A549 (cell line): ENCODE measurements around the gene LOXL3. TPM values are rescaled to one million over a fixed set of nuclear protein-coding genes. Genes with fewer than 3 reads are reported as not detected.

Experiments
- ATAC-seq, 2 experiments: fragments of 200-7000 bp in 1 of 2; fragments of >200 bp in 1 of 2; cut with Nextera tagmentation in 1 of 2; cut with Tn5 transposase in 1 of 2; 3 replicates each; pipeline versions ENCODE4 v1.8.0 to v1.9.1; 2018 to 2020; ENCODE audit warnings: mild to moderate bottlenecking in 1 of 2, moderate library complexity in 1 of 2
- CTCF ChIA-PET: fragments of 300-600 bp; sonication (Branson Sonifier 250); formaldehyde crosslinking; extraction: SDS; loops from one replicate; lab custom pipeline; 2021; ENCODE audit warnings: antibody characterized with exemption, inconsistent platforms; lab: Yijun Ruan, JAX
- POLR2A ChIA-PET: fragments of 350-600 bp; formaldehyde crosslinking; extraction: SDS; loops from one replicate; lab custom pipeline; 2021; ENCODE audit warnings: antibody characterized with exemption, inconsistent platforms; lab: Yijun Ruan, JAX
- DNase-seq, 2 experiments: peaks; one replicate each; pipeline versions ENCODE4 v3.0.0 to v3.0.0-alpha.2; 2011 to 2016; ENCODE audit warnings: low read depth in 1 of 2, low spot score in 1 of 2
- FAIRE-seq: peaks from 2 replicates; lab custom pipeline; 2011; peaks lifted over from hg19 to GRCh38; lab: Jason Lieb, UNC
- H3K27ac ChIP-seq, 2 experiments: fragments of >200 bp; sonication (Bioruptor Twin); formaldehyde crosslinking; 3 replicates each; pipeline ENCODE4 v1.5.1; 2016 to 2017
- H3K4me1 ChIP-seq: fragments of >200 bp; sonication (Bioruptor Twin); formaldehyde crosslinking; 3 replicates; pipeline ENCODE4 v1.6.1; 2016
- H3K4me2 ChIP-seq: fragments of >200 bp; sonication (Bioruptor Twin); formaldehyde crosslinking; 3 replicates; pipeline ENCODE4 v1.6.1; 2016
- H3K4me3 ChIP-seq: fragments of >200 bp; sonication (Bioruptor Twin); formaldehyde crosslinking; 3 replicates; pipeline ENCODE4 v1.5.1; 2016
- H3K9me3 ChIP-seq: fragments of >200 bp; sonication (Bioruptor Twin); formaldehyde crosslinking; 3 replicates; pipeline ENCODE4 v1.6.1; 2016
- CHD2 ChIP-seq: fragments of 150-350 bp; IDR thresholded peaks from 2 replicates; pipeline ENCODE4 v1.6.1; 2014; ENCODE audit warnings: low read length; ENCODE audit not compliant: partially characterized antibody
- CHD4 ChIP-seq: fragments of 200-600 bp; sonication (generic); IDR thresholded peaks from 2 replicates; pipeline ENCODE4 v1.6.1; 2016; ENCODE audit warnings: antibody characterized with exemption, mild to moderate bottlenecking, borderline replicate concordance
- E2F6 ChIP-seq: IDR thresholded peaks from 2 replicates; pipeline ENCODE4 v1.6.1; 2012; ENCODE audit warnings: low read depth, borderline replicate concordance
- EHF ChIP-seq: fragments of 250-450 bp; sonication (Bioruptor Pico); IDR thresholded peaks from 2 replicates; pipeline ENCODE4 v1.5.0; 2020; ENCODE audit warnings: mild to moderate bottlenecking
- FOXS1 ChIP-seq: fragments of 250-450 bp; sonication (Bioruptor Pico); IDR thresholded peaks from 2 replicates; pipeline ENCODE4 v1.5.0; 2020; ENCODE audit warnings: mild to moderate bottlenecking, moderate library complexity
- GATA3 ChIP-seq: IDR thresholded peaks from 2 replicates; pipeline ENCODE4 v1.6.1; 2012; ENCODE audit warnings: borderline replicate concordance
- HOXB13 ChIP-seq: fragments of 250-450 bp; sonication (Bioruptor Pico); IDR thresholded peaks from 2 replicates; pipeline ENCODE4 v1.5.0; 2020; ENCODE audit warnings: low read depth, mild to moderate bottlenecking, moderate library complexity
- MAX ChIP-seq: IDR thresholded peaks from 2 replicates; pipeline ENCODE4 v1.6.1; 2012
- MYC ChIP-seq: IDR thresholded peaks from 2 replicates; pipeline ENCODE4 v1.6.1; 2012; ENCODE audit warnings: mild to moderate bottlenecking, inconsistent platforms, low read length, improper control_type of control experiment, borderline replicate concordance
- NR3C1 ChIP-seq: fragments of >200 bp; sonication (Bioruptor Twin); formaldehyde crosslinking; IDR thresholded peaks from 3 replicates; pipeline ENCODE4 v1.6.1; 2017
- PHF8 ChIP-seq: fragments of 200-600 bp; sonication (generic); IDR thresholded peaks from 2 replicates; pipeline ENCODE4 v1.6.1; 2016; ENCODE audit warnings: low read depth, mild to moderate bottlenecking, antibody characterized with exemption, moderate library complexity, borderline replicate concordance
- POLR2A ChIP-seq: IDR thresholded peaks from 2 replicates; pipeline ENCODE4 v1.6.1; 2012; ENCODE audit warnings: mild to moderate bottlenecking, low read length
- RARB ChIP-seq: fragments of 250-450 bp; sonication (Bioruptor Pico); IDR thresholded peaks from 2 replicates; pipeline ENCODE4 v1.8.0; 2021; ENCODE audit warnings: mild to moderate bottlenecking, moderate library complexity
- RCOR1 ChIP-seq: fragments of 150-350 bp; IDR thresholded peaks from 2 replicates; pipeline ENCODE4 v1.6.1; 2014; ENCODE audit warnings: antibody characterized with exemption, low read length, low read depth
- RFX5 ChIP-seq: fragments of 450-650 bp; IDR thresholded peaks from 2 replicates; pipeline ENCODE4 v1.7.1; 2014; ENCODE audit warnings: antibody characterized with exemption, mild to moderate bottlenecking, moderate library complexity
- SMC3 ChIP-seq: fragments of >200 bp; sonication (Bioruptor Twin); formaldehyde crosslinking; IDR thresholded peaks from 3 replicates; pipeline ENCODE4 v1.6.1; 2018; ENCODE audit warnings: inconsistent platforms
- SREBF2 ChIP-seq: fragments of 450-650 bp; IDR thresholded peaks from 2 replicates; pipeline ENCODE4 v1.6.1; 2014; ENCODE audit warnings: mild to moderate bottlenecking, moderate library complexity
- TFCP2L1 ChIP-seq: fragments of 250-450 bp; sonication (Bioruptor Pico); IDR thresholded peaks from 2 replicates; pipeline ENCODE4 v1.5.0; 2021; ENCODE audit warnings: mild to moderate bottlenecking
- TP53 ChIP-seq: fragments of 250-450 bp; sonication (Bioruptor Pico); IDR thresholded peaks from 2 replicates; pipeline ENCODE4 v1.5.0; 2021; ENCODE audit warnings: mild to moderate bottlenecking, moderate library complexity
- ZFP36 ChIP-seq: fragments of 450-650 bp; IDR thresholded peaks from 2 replicates; pipeline ENCODE4 v1.6.1; 2014; ENCODE audit warnings: borderline replicate concordance; ENCODE audit not compliant: partially characterized antibody
- ZNF302 ChIP-seq: fragments of 250-450 bp; sonication (Bioruptor Pico); IDR thresholded peaks from 2 replicates; pipeline ENCODE4 v1.9.0; 2021; ENCODE audit warnings: inconsistent platforms, mild to moderate bottlenecking, moderate library complexity
- WGBS: methylation state at CpG from one replicate; pipeline ENCODE4 v1.1.6; 2017; ENCODE audit errors: missing lambda C conversion rate; 5-methylcytosine and 5-hydroxymethylcytosine counted together
- polyA plus RNA-seq, 4 experiments: library from polyadenylated mRNA; depleted of rRNA in 3 of 4; stranded (reverse); fragments of >200 nt; fragmentation: RNase III in 1 of 4; extraction: RNeasy Plus Mini Kit Qiagen cat#74134 plus additional on column Dnase treatment in 1 of 4; gene quantifications; 2 replicates in 3 of 4; 3 replicates in 1 of 4; pipeline ENCODE4 v1.2.3, GENCODE V29; 2011 to 2017
- TF ChIP-seq, protein P1 (sequence below): fragments of 450-650 bp; IDR thresholded peaks from 2 replicates; pipeline ENCODE4 v1.6.1; 2014; ENCODE audit warnings: antibody characterized with exemption
- TF ChIP-seq, protein P2 (sequence below): fragments of >200 bp; sonication (Bioruptor Twin); formaldehyde crosslinking; IDR thresholded peaks from 3 replicates; pipeline ENCODE4 v1.6.1; 2016
- TF ChIP-seq, protein P3 (sequence below): fragments of 200-600 bp; sonication (generic); IDR thresholded peaks from 2 replicates; pipeline ENCODE4 v1.6.1; 2016; ENCODE audit warnings: antibody characterized with exemption, mild to moderate bottlenecking, moderate library complexity
- TF ChIP-seq, protein P4 (sequence below): fragments of >200 bp; sonication (Bioruptor Twin); formaldehyde crosslinking; IDR thresholded peaks from 3 replicates; pipeline ENCODE4 v1.5.1; 2016

The LOXL3 gene
- polyA plus RNA-seq, 2 of the 4 experiments (the other 2 are of a cell fraction): 0.27 to 0.30 TPM

DNA sequence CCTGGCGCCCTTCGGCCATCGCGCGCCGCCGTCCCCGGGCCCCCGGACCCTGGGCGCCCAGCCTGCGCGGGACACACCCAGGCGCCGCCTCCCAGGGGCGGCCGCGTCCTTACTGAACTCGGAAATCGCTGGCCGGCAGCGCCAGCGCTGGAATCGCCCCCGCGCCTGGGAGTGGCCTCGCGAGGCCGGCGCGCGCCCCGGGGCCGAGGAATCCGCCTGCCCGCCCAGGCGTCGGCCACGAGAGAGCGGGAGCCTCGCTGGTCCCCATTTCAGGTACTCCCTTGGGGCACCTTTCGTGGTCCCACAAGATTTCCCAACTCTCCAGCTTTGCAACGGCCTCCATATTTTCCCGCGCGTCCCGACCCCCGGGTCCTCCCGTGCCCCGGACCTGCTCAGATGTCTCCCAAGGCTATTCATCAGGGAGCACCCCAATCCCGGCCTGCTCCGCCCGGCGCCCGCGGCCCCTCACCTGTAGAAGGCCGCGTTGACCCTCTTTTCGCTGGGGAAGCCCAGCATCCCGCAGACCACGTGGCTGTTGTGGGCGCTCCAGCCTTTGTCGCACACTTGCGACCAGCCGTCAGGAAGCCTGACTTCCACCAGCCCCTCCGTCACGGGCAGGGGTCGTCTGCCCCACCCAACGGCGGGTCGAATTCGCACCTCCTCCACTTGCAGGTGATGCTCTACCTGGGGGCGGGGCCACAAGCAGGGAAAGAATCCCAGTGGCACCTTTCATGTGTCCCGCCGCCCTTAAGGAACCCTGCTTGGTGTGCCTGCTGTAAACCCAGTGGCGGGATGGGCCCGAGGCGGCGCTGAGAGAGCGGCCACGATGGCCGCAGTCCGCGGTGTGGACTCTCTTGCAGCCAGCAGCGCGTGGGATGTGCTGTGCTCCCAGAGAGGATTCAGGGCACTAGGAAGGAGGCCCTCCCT is 4.6 kb downstream of the LOXL3 start (continued):
- TF ChIP-seq, protein P1, sequence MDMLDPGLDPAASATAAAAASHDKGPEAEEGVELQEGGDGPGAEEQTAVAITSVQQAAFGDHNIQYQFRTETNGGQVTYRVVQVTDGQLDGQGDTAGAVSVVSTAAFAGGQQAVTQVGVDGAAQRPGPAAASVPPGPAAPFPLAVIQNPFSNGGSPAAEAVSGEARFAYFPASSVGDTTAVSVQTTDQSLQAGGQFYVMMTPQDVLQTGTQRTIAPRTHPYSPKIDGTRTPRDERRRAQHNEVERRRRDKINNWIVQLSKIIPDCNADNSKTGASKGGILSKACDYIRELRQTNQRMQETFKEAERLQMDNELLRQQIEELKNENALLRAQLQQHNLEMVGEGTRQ: peak; percentile 46; the same call in 1 of the 2 replicates
- no peak for TF ChIP-seq CHD4
- TF ChIP-seq POLR2A: peak; percentile 79
- TF ChIP-seq, protein P2, sequence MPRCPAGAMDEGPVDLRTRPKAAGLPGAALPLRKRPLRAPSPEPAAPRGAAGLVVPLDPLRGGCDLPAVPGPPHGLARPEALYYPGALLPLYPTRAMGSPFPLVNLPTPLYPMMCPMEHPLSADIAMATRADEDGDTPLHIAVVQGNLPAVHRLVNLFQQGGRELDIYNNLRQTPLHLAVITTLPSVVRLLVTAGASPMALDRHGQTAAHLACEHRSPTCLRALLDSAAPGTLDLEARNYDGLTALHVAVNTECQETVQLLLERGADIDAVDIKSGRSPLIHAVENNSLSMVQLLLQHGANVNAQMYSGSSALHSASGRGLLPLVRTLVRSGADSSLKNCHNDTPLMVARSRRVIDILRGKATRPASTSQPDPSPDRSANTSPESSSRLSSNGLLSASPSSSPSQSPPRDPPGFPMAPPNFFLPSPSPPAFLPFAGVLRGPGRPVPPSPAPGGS: peak; percentile 60; the same call in 1 of the 3 replicates
- no peak for TF ChIP-seq GATA3
- no peak for TF ChIP-seq FOXS1 (CRISPR knock-in tag)
- TF ChIP-seq HOXB13 (CRISPR knock-in tag): peak; percentile 29; the same call in 1 of the 2 replicates

DNA sequence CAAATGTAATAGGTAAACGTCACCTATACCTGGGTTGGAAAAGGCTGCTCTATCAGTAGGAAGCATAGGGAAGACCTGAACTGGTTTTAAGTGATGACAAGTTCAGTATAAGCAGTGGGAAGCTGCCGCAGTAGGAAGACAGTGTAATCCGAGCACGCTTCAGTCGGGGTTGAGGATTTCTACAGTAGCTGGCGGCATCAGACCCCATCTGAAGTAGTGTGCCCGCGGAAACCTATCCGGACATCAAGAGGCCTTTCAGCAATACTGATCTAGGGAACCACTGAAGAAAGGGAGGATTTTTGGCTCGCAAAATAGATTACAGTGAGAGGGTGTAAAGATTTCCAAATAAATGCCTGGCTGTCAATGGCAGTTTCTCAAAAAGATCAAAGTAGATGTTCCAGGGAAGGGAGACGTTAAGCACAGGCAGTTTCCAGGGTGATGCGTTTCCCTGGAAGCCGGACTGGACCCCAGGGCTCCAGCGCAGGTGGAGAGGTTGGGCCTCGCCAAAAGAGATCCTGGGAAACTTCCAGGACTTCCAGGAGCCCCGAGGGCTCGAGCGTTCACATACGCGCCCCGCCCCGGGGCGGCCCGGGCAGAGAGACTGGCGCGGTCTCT is 5.3 kb downstream of the LOXL3 start:
- CTCF ChIA-PET: interaction anchor here (1.0 kb wide), 1 partner anchor 17 kb away, joined by 3 read pairs; no protein-coding TSS in a partner anchor
- TF ChIP-seq E2F6: no peak
- TF ChIP-seq NR3C1: no peak
- TF ChIP-seq TFCP2L1 (CRISPR knock-in tag): no peak
- TF ChIP-seq, protein P3, sequence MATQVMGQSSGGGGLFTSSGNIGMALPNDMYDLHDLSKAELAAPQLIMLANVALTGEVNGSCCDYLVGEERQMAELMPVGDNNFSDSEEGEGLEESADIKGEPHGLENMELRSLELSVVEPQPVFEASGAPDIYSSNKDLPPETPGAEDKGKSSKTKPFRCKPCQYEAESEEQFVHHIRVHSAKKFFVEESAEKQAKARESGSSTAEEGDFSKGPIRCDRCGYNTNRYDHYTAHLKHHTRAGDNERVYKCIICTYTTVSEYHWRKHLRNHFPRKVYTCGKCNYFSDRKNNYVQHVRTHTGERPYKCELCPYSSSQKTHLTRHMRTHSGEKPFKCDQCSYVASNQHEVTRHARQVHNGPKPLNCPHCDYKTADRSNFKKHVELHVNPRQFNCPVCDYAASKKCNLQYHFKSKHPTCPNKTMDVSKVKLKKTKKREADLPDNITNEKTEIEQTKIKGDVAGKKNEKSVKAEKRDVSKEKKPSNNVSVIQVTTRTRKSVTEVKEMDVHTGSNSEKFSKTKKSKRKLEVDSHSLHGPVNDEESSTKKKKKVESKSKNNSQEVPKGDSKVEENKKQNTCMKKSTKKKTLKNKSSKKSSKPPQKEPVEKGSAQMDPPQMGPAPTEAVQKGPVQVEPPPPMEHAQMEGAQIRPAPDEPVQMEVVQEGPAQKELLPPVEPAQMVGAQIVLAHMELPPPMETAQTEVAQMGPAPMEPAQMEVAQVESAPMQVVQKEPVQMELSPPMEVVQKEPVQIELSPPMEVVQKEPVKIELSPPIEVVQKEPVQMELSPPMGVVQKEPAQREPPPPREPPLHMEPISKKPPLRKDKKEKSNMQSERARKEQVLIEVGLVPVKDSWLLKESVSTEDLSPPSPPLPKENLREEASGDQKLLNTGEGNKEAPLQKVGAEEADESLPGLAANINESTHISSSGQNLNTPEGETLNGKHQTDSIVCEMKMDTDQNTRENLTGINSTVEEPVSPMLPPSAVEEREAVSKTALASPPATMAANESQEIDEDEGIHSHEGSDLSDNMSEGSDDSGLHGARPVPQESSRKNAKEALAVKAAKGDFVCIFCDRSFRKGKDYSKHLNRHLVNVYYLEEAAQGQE: no peak
- no peak for TF ChIP-seq CHD2
- TF ChIP-seq ZFP36: no peak
- no peak for TF ChIP-seq PHF8
- TF ChIP-seq CHD4: no peak
- TF ChIP-seq, protein P4, sequence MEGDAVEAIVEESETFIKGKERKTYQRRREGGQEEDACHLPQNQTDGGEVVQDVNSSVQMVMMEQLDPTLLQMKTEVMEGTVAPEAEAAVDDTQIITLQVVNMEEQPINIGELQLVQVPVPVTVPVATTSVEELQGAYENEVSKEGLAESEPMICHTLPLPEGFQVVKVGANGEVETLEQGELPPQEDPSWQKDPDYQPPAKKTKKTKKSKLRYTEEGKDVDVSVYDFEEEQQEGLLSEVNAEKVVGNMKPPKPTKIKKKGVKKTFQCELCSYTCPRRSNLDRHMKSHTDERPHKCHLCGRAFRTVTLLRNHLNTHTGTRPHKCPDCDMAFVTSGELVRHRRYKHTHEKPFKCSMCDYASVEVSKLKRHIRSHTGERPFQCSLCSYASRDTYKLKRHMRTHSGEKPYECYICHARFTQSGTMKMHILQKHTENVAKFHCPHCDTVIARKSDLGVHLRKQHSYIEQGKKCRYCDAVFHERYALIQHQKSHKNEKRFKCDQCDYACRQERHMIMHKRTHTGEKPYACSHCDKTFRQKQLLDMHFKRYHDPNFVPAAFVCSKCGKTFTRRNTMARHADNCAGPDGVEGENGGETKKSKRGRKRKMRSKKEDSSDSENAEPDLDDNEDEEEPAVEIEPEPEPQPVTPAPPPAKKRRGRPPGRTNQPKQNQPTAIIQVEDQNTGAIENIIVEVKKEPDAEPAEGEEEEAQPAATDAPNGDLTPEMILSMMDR: no peak
- no peak for TF ChIP-seq ZNF302
- no peak for TF ChIP-seq SREBF2
- no peak for TF ChIP-seq RFX5
- TF ChIP-seq SMC3: no peak
- no peak for TF ChIP-seq MAX
- TF ChIP-seq MYC: no peak
- no peak for TF ChIP-seq RCOR1
- no peak for TF ChIP-seq FOXS1 (CRISPR knock-in tag)
- no peak for TF ChIP-seq TP53 (CRISPR knock-in tag)
- TF ChIP-seq RARB (CRISPR knock-in tag): no peak
- no peak for TF ChIP-seq EHF (CRISPR knock-in tag)
- TF ChIP-seq, all 56 proteins: peak for 0
- Histone ChIP-seq H3K4me2 (peak overlapping the region; percentile 99), H3K9me3 (no peaks in the 10 kb centered on the region), H3K4me1 (peaks cover 15% of the 10 kb centered on the region), H3K4me3 (peak overlapping the region; percentile 78), H3K27ac (peak overlapping the region; percentile 89 to 92)
- no peak for FAIRE-seq
- no peak; a peak in 1 of 6 replicates for ATAC-seq
- WGBS: 61% methylated on average over 15 of the region's 26 CpGs
- POLR2A ChIA-PET: no interaction called here
- no peak for DNase-seq
